ENCODE results near the gene CAMKK1. TPM values are rescaled to one million over a fixed set of nuclear protein-coding genes. Genes with fewer than 3 reads are reported as not detected.

Gene CAMKK1
- total RNA-seq, 2 donors from 2014 or later: 1.8 to 4.7 TPM

- H3K36me3 ChIP-seq: peaks cover 17% of the 10 kb centered on the region
- H3K27ac ChIP-seq: no peak overlapping the region
- no peak overlapping the region for H3K4me3 ChIP-seq
- peaks cover 9 to 19% of the 10 kb centered on the region in 2 donors for H3K4me1 ChIP-seq (ENCODE audit: control insufficient read depth in 1 of 2, low read depth in 2 of 2)
- ATAC-seq (ENCODE audit: insufficient number of reproducible peaks, low FRiP score, low read depth) (no peak), DNase-seq (ENCODE audit: low spot score) (no peak)
- H3K27me3 ChIP-seq (replicated peaks; ENCODE audit: insufficient read depth): no peaks in the 10 kb centered on the region
- TF ChIP-seq CTCF (IDR thresholded peaks at IDR 0.05): peak; percentile 17
- no peaks in the 10 kb centered on the region for H3K9me3 ChIP-seq
These were observed 48.8 kb downstream of the CAMKK1 start for GRCh38 chr17:3843935-3844516.

GRCh38 chr17:3838206-3838605 is 54.6 kb downstream of the CAMKK1 start:
- ATAC-seq (ENCODE audit: insufficient number of reproducible peaks, low FRiP score, low read depth): no peak

GRCh38 chr17:3836551-3836950 is 56.3 kb downstream of the CAMKK1 start:
- no peak for ATAC-seq (ENCODE audit: insufficient number of reproducible peaks, low FRiP score, low read depth)
- H3K36me3 ChIP-seq: peaks cover 29% of the 10 kb centered on the region

More at GRCh38 chr17:3838206-3838605, 54.6 kb downstream of the CAMKK1 start:
- no peak for TF ChIP-seq CTCF (IDR thresholded peaks at IDR 0.05)
- no peak overlapping the region for H3K4me3 ChIP-seq
- H3K27me3 ChIP-seq (replicated peaks; ENCODE audit: insufficient read depth): no peaks in the 10 kb centered on the region
- H3K36me3 ChIP-seq: peaks cover 29% of the 10 kb centered on the region
- H3K9me3 ChIP-seq: no peaks in the 10 kb centered on the region
- no peak for DNase-seq (ENCODE audit: low spot score)
- no peak overlapping the region for H3K27ac ChIP-seq
- peaks cover 7 to 14% of the 10 kb centered on the region in 2 donors for H3K4me1 ChIP-seq (ENCODE audit: control insufficient read depth in 1 of 2, low read depth in 2 of 2)

GRCh38 chr17:3835410-3836229 is 57.2 kb downstream of the CAMKK1 start:
- Histone ChIP-seq H3K27ac (no peak overlapping the region), H3K36me3 (peaks cover 21% of the 10 kb centered on the region), H3K4me1 (ENCODE audit: control insufficient read depth in 1 of 2, low read depth in 2 of 2) (peaks cover 7 to 14% of the 10 kb centered on the region in 2 donors), H3K4me3 (no peak overlapping the region), H3K27me3 (replicated peaks; ENCODE audit: insufficient read depth) (no peaks in the 10 kb centered on the region), H3K9me3 (no peaks in the 10 kb centered on the region)
- DNase-seq (ENCODE audit: low spot score) (no peak), ATAC-seq (ENCODE audit: insufficient number of reproducible peaks, low FRiP score, low read depth) (no peak)
- no peak for TF ChIP-seq CTCF (IDR thresholded peaks at IDR 0.05)

More at GRCh38 chr17:3836551-3836950, 56.3 kb downstream of the CAMKK1 start:
- Histone ChIP-seq H3K27me3 (replicated peaks; ENCODE audit: insufficient read depth) (no peaks in the 10 kb centered on the region), H3K27ac (no peak overlapping the region), H3K4me1 (ENCODE audit: control insufficient read depth in 1 of 2, low read depth in 2 of 2) (peaks cover 7 to 14% of the 10 kb centered on the region in 2 donors), H3K4me3 (no peak overlapping the region), H3K9me3 (no peaks in the 10 kb centered on the region)
- TF ChIP-seq CTCF (IDR thresholded peaks at IDR 0.05): no peak
- DNase-seq (ENCODE audit: low spot score): no peak

- Histone ChIP-seq H3K27ac (no peak overlapping the region), H3K27me3 (replicated peaks; ENCODE audit: insufficient read depth) (no peaks in the 10 kb centered on the region), H3K4me1 (ENCODE audit: control insufficient read depth in 1 of 2, low read depth in 2 of 2) (peaks cover 7 to 14% of the 10 kb centered on the region in 2 donors), H3K36me3 (peaks cover 15% of the 10 kb centered on the region), H3K9me3 (no peaks in the 10 kb centered on the region), H3K4me3 (no peak overlapping the region)
- DNase-seq (ENCODE audit: low spot score) (no peak), ATAC-seq (ENCODE audit: insufficient number of reproducible peaks, low FRiP score, low read depth) (no peak)
- no peak for TF ChIP-seq CTCF (IDR thresholded peaks at IDR 0.05)
These were observed 58.0 kb downstream of the CAMKK1 start for GRCh38 chr17:3834811-3835210.

Measured in thoracic aorta (tissue), 2 donors.